MCF 10A (cell line): ENCODE results near the gene STOM. TPM values are rescaled to one million over a fixed set of nuclear protein-coding genes. Genes with fewer than 3 reads are reported as not detected.

Source experiments
- BruUV-seq: library from RNA; stranded (reverse); fragments of 400-500 nt; replicated peaks from 2 replicates; lab custom pipeline; 2021; lab: Mats Ljungman, UMichigan
- CTCF ChIA-PET: fragments of 300-600 bp; sonication (Branson Sonifier 250); formaldehyde crosslinking; extraction: SDS; loops from one replicate; lab custom pipeline; 2021; ENCODE audit warnings: antibody characterized with exemption, inconsistent platforms; lab: Yijun Ruan, JAX
- POLR2A ChIA-PET: fragments of 300-600, 350-650 bp; sonication (Branson Sonifier 250); formaldehyde crosslinking; extraction: SDS; loops from one replicate; lab custom pipeline; 2020; ENCODE audit warnings: antibody characterized with exemption, inconsistent platforms; lab: Yijun Ruan, JAX
- DNase-seq: peaks from one replicate; pipeline ENCODE4 v3.0.0-alpha.2; 2018; ENCODE audit not compliant: unreplicated experiment
- H3K27ac Mint-ChIP-seq: one replicate; pipeline ENCODE4 v1.8.0; 2022; ENCODE audit warnings: mild to moderate bottlenecking, low read depth, mixed read lengths; ENCODE audit not compliant: unreplicated experiment
- H3K27me3 Mint-ChIP-seq: one replicate; pipeline ENCODE4 v1.8.0; 2022; ENCODE audit warnings: mixed read lengths; ENCODE audit not compliant: insufficient read depth, unreplicated experiment
- H3K36me3 Mint-ChIP-seq: one replicate; pipeline ENCODE4 v1.8.0; 2022; ENCODE audit warnings: mild to moderate bottlenecking, moderate library complexity, mixed read lengths; ENCODE audit not compliant: insufficient read depth, unreplicated experiment
- H3K4me1 Mint-ChIP-seq: one replicate; pipeline ENCODE4 v1.8.0; 2022; ENCODE audit warnings: mixed read lengths; ENCODE audit not compliant: insufficient read depth, unreplicated experiment
- H3K4me3 Mint-ChIP-seq: one replicate; pipeline ENCODE4 v1.8.0; 2022; ENCODE audit warnings: mild to moderate bottlenecking, moderate library complexity, mixed read lengths; ENCODE audit not compliant: unreplicated experiment
- H3K9me3 Mint-ChIP-seq: one replicate; pipeline ENCODE4 v1.8.0; 2022; ENCODE audit warnings: mixed read lengths; ENCODE audit not compliant: unreplicated experiment
- intact Hi-C: fragments of 100-400 bp; cut with micrococcal nuclease; formaldehyde crosslinking; loops from 2 replicates; pipeline ENCODE4 v1.14.1; 2022
- total RNA-seq: library from RNA; stranded (reverse); gene quantifications from 2 replicates; pipeline ENCODE4 v1.2.3, GENCODE V29; 2022
- TF ChIP-seq, protein P1 (sequence below): fragments of 200-600 bp; IDR thresholded peaks from one replicate; pipeline ENCODE4 v1.8.0; 2022; ENCODE audit warnings: antibody characterized with exemption, mild to moderate bottlenecking; ENCODE audit not compliant: unreplicated experiment

STOM gene
- total RNA-seq, 1 experiment from 2014 or later: 231 TPM

GRCh38 chr9:121303456-121304451, 66.3 kb downstream of the STOM start:
- ChIA-PET POLR2A (interaction anchor here (0.9 to 1.1 kb wide), 3 partner anchors 14 to 22 kb away, joined by 3 to 5 read pairs (median 3); no protein-coding TSS in a partner anchor), CTCF (interaction anchor here (0.7 to 2.5 kb wide), 6 partner anchors 16 to 126 kb away, joined by 3 to 18 read pairs (median 4); no protein-coding TSS in a partner anchor)
- Mint-ChIP-seq H3K27ac (peak overlapping the region; percentile 69), H3K36me3 (peaks cover 6% of the 10 kb centered on the region), H3K27me3 (no peaks in the 10 kb centered on the region), H3K9me3 (no peaks in the 10 kb centered on the region), H3K4me3 (no peak overlapping the region), H3K4me1 (peaks cover 17% of the 10 kb centered on the region)
- no TSS peak for BruUV-seq
- intact Hi-C loops: no loop called here
- DNase-seq: no peak
- TF ChIP-seq, protein P1, sequence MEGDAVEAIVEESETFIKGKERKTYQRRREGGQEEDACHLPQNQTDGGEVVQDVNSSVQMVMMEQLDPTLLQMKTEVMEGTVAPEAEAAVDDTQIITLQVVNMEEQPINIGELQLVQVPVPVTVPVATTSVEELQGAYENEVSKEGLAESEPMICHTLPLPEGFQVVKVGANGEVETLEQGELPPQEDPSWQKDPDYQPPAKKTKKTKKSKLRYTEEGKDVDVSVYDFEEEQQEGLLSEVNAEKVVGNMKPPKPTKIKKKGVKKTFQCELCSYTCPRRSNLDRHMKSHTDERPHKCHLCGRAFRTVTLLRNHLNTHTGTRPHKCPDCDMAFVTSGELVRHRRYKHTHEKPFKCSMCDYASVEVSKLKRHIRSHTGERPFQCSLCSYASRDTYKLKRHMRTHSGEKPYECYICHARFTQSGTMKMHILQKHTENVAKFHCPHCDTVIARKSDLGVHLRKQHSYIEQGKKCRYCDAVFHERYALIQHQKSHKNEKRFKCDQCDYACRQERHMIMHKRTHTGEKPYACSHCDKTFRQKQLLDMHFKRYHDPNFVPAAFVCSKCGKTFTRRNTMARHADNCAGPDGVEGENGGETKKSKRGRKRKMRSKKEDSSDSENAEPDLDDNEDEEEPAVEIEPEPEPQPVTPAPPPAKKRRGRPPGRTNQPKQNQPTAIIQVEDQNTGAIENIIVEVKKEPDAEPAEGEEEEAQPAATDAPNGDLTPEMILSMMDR: no peak

DNA sequence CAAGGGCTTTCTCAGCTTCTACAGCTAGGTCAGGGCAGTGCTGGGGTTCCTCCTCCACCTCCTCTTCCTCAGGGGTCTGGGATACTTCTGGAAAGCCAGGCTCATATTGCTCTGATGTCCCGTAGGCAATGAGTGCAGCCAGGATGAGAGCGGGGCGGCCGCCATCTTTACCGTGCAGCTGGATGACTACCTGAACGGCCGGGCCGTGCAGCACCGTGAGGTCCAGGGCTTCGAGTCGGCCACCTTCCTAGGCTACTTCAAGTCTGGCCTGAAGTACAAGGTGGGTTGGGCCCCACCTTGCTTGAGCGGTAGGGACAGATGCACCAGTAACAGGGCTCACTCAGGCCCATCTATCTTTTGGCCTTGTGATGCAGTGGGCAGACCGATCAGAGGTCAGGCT, 67.3 kb downstream of the STOM start:
- Mint-ChIP-seq H3K4me3 (no peak overlapping the region), H3K27ac (no peak overlapping the region), H3K36me3 (peaks cover 2% of the 10 kb centered on the region), H3K4me1 (peaks cover 17% of the 10 kb centered on the region), H3K27me3 (no peaks in the 10 kb centered on the region), H3K9me3 (no peaks in the 10 kb centered on the region)
- no peak for DNase-seq
- TF ChIP-seq, protein P1: no peak
- intact Hi-C loops: no loop called here
- ChIA-PET CTCF (interaction anchor here (0.7 to 2.5 kb wide), 4 partner anchors 17 to 127 kb away, joined by 3 to 18 read pairs (median 4); no protein-coding TSS in a partner anchor), POLR2A (interaction anchor here (0.9 kb wide), 1 partner anchor 21 kb away, joined by 3 read pairs; no protein-coding TSS in a partner anchor)
- no TSS peak for BruUV-seq

DNA sequence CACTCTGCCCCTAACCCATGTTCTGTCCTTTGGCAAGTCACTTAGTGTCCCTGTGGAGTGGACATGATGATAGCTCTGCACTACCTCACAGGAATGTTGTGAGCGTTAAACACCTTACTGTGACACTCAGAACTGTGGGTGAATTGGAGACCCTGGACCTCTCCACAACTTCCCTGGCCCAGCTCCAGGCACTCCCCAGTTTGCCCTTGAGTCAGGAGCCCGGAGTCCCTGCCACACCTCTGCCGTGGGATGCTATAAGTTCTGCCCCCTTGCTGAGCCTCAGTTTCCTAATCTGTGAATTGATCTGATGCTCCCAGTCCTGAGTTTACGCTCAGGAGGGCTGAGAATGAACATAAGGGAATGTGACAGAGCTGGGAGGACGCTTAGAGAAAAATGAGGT, 67.7 kb downstream of the STOM start:
- H3K4me1 Mint-ChIP-seq: peaks cover 17% of the 10 kb centered on the region
- no peaks in the 10 kb centered on the region for H3K36me3 Mint-ChIP-seq
- TF ChIP-seq, protein P1: no peak
- H3K4me3 Mint-ChIP-seq: no peak overlapping the region
- POLR2A ChIA-PET: no interaction called here
- CTCF ChIA-PET: interaction anchor here (2.5 kb wide), 1 partner anchor 18 kb away, joined by 18 read pairs; no protein-coding TSS in a partner anchor
- BruUV-seq: no TSS peak
- DNase-seq: no peak
- intact Hi-C loops: no loop called here
- H3K27ac Mint-ChIP-seq: no peak overlapping the region
- H3K9me3 Mint-ChIP-seq: no peaks in the 10 kb centered on the region
- no peaks in the 10 kb centered on the region for H3K27me3 Mint-ChIP-seq

GRCh38 chr9:121301881-121302286, 68.2 kb downstream of the STOM start:
- ChIA-PET CTCF (no interaction called here), POLR2A (interaction anchor here (0.6 kb wide), 1 partner anchor 20 kb away, joined by 3 read pairs; no protein-coding TSS in a partner anchor)
- intact Hi-C loops: no loop called here
- H3K27me3 Mint-ChIP-seq: no peaks in the 10 kb centered on the region
- H3K4me1 Mint-ChIP-seq: peaks cover 17% of the 10 kb centered on the region
- TF ChIP-seq, protein P1: no peak
- no peaks in the 10 kb centered on the region for H3K9me3 Mint-ChIP-seq
- H3K36me3 Mint-ChIP-seq: no peaks in the 10 kb centered on the region
- no peak for DNase-seq
- no peak overlapping the region for H3K27ac Mint-ChIP-seq
- H3K4me3 Mint-ChIP-seq: no peak overlapping the region
- no TSS peak for BruUV-seq
